Muscle of leg (tissue), 11 donors: ENCODE results near the gene PLXNA4. TPM values are rescaled to one million over a fixed set of nuclear protein-coding genes. Genes with fewer than 3 reads are reported as not detected.

Experiments used
- DNase-seq: peaks from one replicate; pipeline ENCODE4 v3.0.0; 2013
- H3K27ac ChIP-seq: one replicate; pipeline ENCODE4 v1.5.1; 2013; ENCODE audit warnings: mild to moderate bottlenecking, low read length, control low read depth
- H3K27me3 ChIP-seq: one replicate; pipeline ENCODE4 v1.6.1; 2013; ENCODE audit warnings: low read length; ENCODE audit not compliant: control insufficient read depth, insufficient read depth
- H3K36me3 ChIP-seq: one replicate; pipeline ENCODE4 v1.6.1; 2013; ENCODE audit warnings: low read length; ENCODE audit not compliant: control insufficient read depth, insufficient read depth
- H3K4me1 ChIP-seq: one replicate; pipeline ENCODE4 v1.6.1; 2013; ENCODE audit warnings: low read length; ENCODE audit not compliant: control insufficient read depth, insufficient read depth
- H3K4me3 ChIP-seq: one replicate; pipeline ENCODE4 v1.5.1; 2013; ENCODE audit warnings: low read length, control low read depth
- H3K9me3 ChIP-seq: replicated peaks from 2 replicates; pipeline ENCODE4 v1.6.1; 2013; ENCODE audit warnings: low read depth, low read length; ENCODE audit not compliant: control insufficient read depth
- WGBS: methylation state at CpG from one replicate; pipeline ENCODE4 v1.1.5; 2013; ENCODE audit warnings: missing lambda C conversion rate; ENCODE audit not compliant: insufficient coverage; 5-methylcytosine and 5-hydroxymethylcytosine counted together
- polyA plus RNA-seq, 8 donors: library from polyadenylated mRNA; unstranded; fragments of 120-200 nt; gene quantifications; one replicate each; pipeline versions ENCODE4 v1.2.1 to v1.2.3, GENCODE V29; 2013; ENCODE audit warnings: inconsistent platforms in 1 of 8, low replicate concordance in 1 of 8; ENCODE audit not compliant: insufficient read length in 8 of 8, insufficient read depth in 1 of 8
- total RNA-seq: library from RNA; stranded (reverse); fragments of 120-200 nt; gene quantifications from one replicate; pipeline ENCODE4 v1.2.4, GENCODE V29; 2013

PLXNA4 gene
- total and polyA plus RNA-seq, 9 donors, result 1.3 to 3.3 (median 2.1) TPM

DNA sequence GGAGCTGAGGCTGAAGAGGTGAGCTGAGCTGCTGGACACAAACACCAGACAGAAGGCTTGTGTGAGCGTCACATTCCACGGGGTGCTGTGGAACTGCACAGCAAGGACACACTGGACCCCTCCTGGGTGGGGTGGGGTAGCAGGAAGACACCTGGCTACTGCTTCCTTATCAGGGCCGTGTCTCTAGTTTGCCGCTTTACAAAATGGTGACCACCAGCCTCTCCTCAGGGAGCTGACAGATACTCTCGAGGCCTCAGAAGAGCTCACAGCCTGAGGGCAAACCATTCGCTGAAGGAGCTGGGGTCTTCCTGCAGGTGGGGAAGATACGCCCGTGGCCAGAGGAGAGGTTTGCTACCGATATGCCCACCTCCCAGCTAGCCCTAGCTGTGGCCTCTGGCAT, 461.9 kb downstream of the PLXNA4 start:
- Histone ChIP-seq H3K4me3 (no peak overlapping the region), H3K36me3 (no peaks in the 10 kb centered on the region), H3K27ac (peak overlapping the region; percentile 47), H3K4me1 (peaks cover 24% of the 10 kb centered on the region), H3K9me3 (no peaks in the 10 kb centered on the region), H3K27me3 (peaks cover 3% of the 10 kb centered on the region)
- WGBS, result 79% methylated on average over 5 of the region's 9 CpGs
- no peak for DNase-seq

DNA sequence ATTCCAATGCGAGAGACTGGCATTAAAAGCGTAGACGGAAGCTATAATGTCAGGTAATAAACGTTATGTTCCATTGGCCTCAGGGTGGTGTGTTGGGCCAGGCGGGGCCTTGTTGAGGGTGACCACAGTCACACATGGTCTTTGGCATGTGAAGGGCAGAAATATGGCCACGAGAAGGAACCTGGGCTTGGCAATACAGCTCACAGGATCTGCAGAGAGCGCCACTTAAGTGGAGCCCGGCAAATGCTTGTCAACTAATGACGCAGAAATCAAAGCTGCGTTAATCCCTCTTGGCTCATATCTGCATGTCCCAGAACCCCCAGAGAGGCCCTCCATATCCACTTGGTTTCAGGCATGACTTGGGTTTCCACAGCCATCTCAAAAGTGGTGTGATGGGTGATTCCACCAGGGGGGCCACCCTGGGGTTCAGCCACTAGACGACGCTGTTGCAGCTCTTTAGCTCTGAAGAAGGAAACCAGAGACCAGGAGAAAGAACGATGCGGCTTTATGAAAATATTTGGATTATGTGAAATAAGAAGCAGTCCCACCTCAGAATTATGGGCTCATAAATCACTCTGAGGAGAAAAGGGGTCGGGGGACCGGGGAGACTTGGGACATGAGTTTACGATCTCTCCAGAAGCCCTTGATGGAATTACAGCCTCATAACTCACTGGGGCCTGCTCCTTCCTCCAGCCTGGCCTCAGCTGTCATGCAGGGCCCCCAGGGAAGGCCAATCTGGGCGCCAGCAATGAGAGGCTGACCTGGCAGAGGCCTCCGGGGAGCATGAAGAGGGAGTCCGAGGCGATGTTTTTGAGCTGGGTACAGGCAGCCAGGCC, 462.5 kb downstream of the PLXNA4 start:
- Histone ChIP-seq H3K27ac (peak overlapping the region; percentile 59), H3K4me1 (peaks cover 24% of the 10 kb centered on the region), H3K36me3 (no peaks in the 10 kb centered on the region), H3K4me3 (no peak overlapping the region), H3K9me3 (no peaks in the 10 kb centered on the region), H3K27me3 (peaks cover 3% of the 10 kb centered on the region)
- DNase-seq, result peak; percentile 62
- 38% methylated on average over 17 of the region's 21 CpGs for WGBS

DNA sequence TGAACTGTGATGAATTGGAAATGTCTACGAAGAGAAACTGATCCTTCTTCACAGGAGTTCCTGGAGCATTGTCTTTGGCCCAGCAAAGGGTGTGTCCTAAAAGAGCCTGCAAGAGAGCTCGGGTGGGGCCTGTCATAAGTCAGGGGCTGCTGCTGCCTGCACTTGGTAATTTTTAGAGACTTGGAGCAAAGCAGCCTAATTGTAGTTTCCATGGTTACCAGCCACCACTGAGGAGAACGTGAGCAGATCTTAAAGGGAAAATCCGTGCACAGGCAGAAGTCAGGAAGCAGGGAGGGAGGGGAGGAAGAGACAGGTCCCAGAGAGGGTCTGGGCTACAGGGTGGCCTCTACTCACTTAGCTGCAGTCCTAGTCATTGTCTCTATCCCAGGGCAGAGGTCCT, 463.6 kb downstream of the PLXNA4 start:
- peaks cover 3% of the 10 kb centered on the region for H3K27me3 ChIP-seq
- DNase-seq, result peak; percentile 18
- H3K36me3 ChIP-seq, result no peaks in the 10 kb centered on the region
- H3K9me3 ChIP-seq, result no peaks in the 10 kb centered on the region
- WGBS, result 13% methylated on average over 3 of the region's 4 CpGs
- H3K27ac ChIP-seq, result no peak overlapping the region
- H3K4me1 ChIP-seq, result peaks cover 24% of the 10 kb centered on the region
- H3K4me3 ChIP-seq, result no peak overlapping the region

DNA sequence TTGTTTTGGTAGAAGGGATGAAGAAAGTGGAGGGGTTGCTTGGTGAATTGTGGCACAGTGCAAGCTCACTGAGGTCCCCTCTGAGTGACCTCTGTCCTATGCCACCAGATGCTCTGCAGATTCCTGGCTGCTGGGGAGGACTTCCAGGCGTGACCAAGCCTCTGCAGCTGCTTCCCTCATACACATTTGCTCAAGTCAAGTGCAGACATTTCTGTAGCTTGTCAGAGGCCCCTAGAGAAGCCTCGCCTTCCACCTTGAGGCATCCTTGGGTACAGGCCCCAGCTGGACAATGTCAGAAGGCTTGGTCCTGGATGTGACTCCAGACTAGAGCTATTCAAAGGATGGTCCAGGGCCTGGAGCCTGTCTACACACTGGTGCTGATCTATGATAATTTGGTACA, 464.2 kb downstream of the PLXNA4 start:
- H3K4me3 ChIP-seq, result no peak overlapping the region
- no peaks in the 10 kb centered on the region for H3K36me3 ChIP-seq
- H3K4me1 ChIP-seq, result peaks cover 24% of the 10 kb centered on the region
- H3K27ac ChIP-seq, result no peak overlapping the region
- H3K9me3 ChIP-seq, result no peaks in the 10 kb centered on the region
- peaks cover 3% of the 10 kb centered on the region for H3K27me3 ChIP-seq
- peak; percentile 53 for DNase-seq
- 55% methylated on average over 2 of the region's 2 CpGs for WGBS

DNA sequence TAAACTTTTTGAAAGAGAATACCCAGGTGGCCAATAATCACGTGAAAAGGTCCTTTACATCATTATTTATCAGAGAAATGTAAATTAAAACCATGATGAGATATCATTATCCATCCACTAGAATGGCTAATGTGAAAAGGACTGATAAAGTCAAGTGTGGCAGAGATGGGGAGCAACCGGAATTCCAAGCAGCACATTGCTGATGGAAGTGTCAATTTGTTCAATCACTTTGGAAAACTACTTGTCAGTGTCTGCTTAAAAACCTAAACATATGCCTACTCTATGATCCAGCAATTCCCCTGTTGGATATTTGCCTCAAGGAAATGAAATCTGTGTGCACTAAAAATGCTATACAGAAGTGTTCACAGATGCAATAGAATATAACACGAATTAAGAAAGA, 465.6 kb downstream of the PLXNA4 start:
- Histone ChIP-seq H3K4me1 (peaks cover 24% of the 10 kb centered on the region), H3K4me3 (no peak overlapping the region), H3K27ac (no peak overlapping the region), H3K9me3 (no peaks in the 10 kb centered on the region), H3K27me3 (peaks cover 3% of the 10 kb centered on the region), H3K36me3 (no peaks in the 10 kb centered on the region)
- WGBS, result no CpG with 5 or more reads among the region's 3 CpGs
- no peak for DNase-seq

DNA sequence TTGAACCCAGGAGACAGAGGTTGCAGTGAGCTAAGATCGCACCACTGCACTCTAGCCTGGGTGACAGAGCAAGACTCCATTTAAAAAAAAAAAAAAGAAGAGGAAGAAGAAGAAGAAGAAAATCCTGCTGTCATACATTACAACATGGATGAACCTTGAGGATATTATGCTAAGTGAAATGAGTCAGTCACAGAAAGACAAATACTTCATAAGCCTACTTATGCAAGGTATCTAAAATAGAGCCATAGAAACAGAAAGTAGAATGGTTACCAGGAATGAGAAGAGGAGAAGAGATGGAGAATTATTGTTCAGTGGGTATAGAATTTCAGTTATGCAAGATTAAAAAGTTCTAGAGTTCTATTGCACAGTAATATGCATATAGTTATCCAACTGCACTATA, 466.5 kb downstream of the PLXNA4 start:
- WGBS, result no CpG with 5 or more reads among the region's 1 CpG

DNA sequence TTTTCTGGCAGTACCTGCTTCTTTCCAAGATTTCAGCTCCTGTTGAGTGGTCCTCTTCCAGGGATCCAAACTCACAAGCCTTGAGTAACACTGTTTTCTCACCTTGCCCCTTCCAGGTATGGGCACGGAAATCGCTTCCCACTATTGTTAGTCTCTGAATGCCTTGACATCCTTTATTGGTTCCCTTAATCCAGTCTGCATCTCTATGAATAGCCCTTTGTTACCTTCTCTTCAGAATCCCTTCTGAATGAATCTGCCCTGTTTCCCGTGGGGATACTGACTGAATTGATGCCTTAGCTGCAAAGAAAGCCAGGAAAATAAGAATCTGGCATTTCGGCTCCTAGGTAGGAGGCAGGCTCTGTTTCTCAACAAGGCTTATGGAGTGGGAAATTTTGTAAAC, 467.7 kb downstream of the PLXNA4 start:
- no peak overlapping the region for H3K27ac ChIP-seq
- WGBS, result 82% methylated on average over 2 of the region's 4 CpGs
- DNase-seq, result no peak
- no peak overlapping the region for H3K4me3 ChIP-seq
- peaks cover 15% of the 10 kb centered on the region for H3K4me1 ChIP-seq
- H3K36me3 ChIP-seq, result no peaks in the 10 kb centered on the region
- H3K9me3 ChIP-seq, result no peaks in the 10 kb centered on the region
- no peaks in the 10 kb centered on the region for H3K27me3 ChIP-seq

More for the DNA sequence above, 466.5 kb downstream of the PLXNA4 start:
- DNase-seq, result no peak
- H3K36me3 ChIP-seq, result no peaks in the 10 kb centered on the region
- H3K4me3 ChIP-seq, result no peak overlapping the region
- peaks cover 3% of the 10 kb centered on the region for H3K27me3 ChIP-seq
- H3K4me1 ChIP-seq, result peaks cover 24% of the 10 kb centered on the region
- H3K9me3 ChIP-seq, result no peaks in the 10 kb centered on the region
- no peak overlapping the region for H3K27ac ChIP-seq

DNA sequence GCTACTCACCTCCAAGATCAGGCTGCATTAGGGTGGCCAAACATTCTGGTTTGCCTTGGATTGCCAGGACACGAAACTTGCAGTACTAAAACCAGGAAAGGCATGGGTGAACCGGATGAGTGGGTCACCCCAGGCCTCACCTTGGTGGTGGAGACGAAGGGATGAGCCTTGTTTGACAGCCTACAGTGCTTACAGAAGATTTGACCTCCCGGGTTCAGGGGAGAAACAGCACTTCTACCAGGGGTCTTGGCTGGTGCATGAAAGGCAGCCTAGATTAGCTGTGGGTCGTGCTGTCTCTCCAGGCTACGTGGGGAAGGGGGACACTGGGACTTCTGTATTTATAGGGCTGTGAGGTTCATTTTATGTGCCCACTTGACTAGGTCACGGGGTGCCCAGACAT, 469.8 kb downstream of the PLXNA4 start:
- Histone ChIP-seq H3K36me3 (no peaks in the 10 kb centered on the region), H3K27me3 (no peaks in the 10 kb centered on the region), H3K9me3 (no peaks in the 10 kb centered on the region), H3K27ac (no peak overlapping the region), H3K4me1 (peaks cover 8% of the 10 kb centered on the region), H3K4me3 (no peak overlapping the region)
- DNase-seq, result no peak
- 90% methylated on average over 7 of the region's 7 CpGs for WGBS

DNA sequence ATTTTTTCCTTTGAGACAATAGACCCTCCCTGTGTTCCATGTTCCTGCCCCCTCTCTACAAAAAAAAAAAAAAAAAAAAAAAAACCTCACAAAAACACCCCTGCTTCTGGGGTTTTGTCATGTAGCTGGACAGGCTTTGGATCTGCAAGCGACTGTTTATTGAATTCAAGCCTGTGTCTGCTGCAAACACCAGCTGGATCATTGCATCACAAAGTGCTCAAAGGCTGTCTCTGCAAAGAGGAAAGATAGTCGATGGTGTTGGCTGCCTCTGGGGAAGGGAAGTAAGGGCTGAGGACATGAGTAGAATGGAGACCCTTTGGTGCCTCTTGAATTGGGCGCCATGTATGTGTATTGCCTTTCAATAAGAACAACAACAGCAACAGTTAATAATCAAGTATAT, 471.2 kb downstream of the PLXNA4 start:
- H3K4me3 ChIP-seq, result no peak overlapping the region
- no peaks in the 10 kb centered on the region for H3K9me3 ChIP-seq
- H3K4me1 ChIP-seq, result peaks cover 8% of the 10 kb centered on the region
- H3K27ac ChIP-seq, result no peak overlapping the region
- no peaks in the 10 kb centered on the region for H3K36me3 ChIP-seq
- no peaks in the 10 kb centered on the region for H3K27me3 ChIP-seq
- 100% methylated on average over 1 of the region's 3 CpGs for WGBS
- DNase-seq, result no peak

DNA sequence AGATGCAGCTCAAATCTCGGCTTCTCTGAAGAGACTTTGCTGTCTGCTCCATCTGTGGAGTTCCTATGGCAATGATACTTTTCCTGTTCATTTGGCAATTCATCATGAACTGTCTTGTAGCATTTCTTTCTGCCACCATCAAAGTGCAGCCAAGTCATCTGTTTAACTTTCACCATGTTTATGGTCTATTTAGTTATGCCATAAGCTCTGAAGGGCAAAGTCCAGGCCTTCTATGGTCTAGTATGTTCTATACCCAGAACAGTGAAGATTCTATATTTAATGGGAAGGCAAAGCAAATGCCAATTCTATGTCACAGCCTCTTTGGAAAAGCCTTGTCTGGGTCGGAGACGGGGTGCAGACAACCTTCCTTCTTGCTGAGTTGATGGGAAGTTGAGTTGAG, 472.6 kb downstream of the PLXNA4 start:
- Histone ChIP-seq H3K4me3 (no peak overlapping the region), H3K4me1 (peaks cover 8% of the 10 kb centered on the region), H3K9me3 (no peaks in the 10 kb centered on the region), H3K27ac (no peak overlapping the region), H3K27me3 (no peaks in the 10 kb centered on the region), H3K36me3 (no peaks in the 10 kb centered on the region)
- 68% methylated on average over 3 of the region's 3 CpGs for WGBS
- no peak for DNase-seq
